PC-9 (cell line): Measurements from ENCODE around the gene ITSN1.

Experiments used
- EZH2 ChIP-seq: fragments of 200-600 bp; sonication (generic); IDR thresholded peaks from 2 replicates; pipeline ENCODE4 v1.8.0; 2017; ENCODE audit warnings: antibody characterized with exemption, low read depth
- TF ChIP-seq, protein P1 (sequence below): fragments of 200-600 bp; sonication (generic); conservative IDR thresholded peaks from 2 replicates; pipeline ENCODE4 v1.6.1; 2017; ENCODE audit warnings: mixed run types, antibody characterized with exemption, mild to moderate bottlenecking, moderate library complexity

DNA sequence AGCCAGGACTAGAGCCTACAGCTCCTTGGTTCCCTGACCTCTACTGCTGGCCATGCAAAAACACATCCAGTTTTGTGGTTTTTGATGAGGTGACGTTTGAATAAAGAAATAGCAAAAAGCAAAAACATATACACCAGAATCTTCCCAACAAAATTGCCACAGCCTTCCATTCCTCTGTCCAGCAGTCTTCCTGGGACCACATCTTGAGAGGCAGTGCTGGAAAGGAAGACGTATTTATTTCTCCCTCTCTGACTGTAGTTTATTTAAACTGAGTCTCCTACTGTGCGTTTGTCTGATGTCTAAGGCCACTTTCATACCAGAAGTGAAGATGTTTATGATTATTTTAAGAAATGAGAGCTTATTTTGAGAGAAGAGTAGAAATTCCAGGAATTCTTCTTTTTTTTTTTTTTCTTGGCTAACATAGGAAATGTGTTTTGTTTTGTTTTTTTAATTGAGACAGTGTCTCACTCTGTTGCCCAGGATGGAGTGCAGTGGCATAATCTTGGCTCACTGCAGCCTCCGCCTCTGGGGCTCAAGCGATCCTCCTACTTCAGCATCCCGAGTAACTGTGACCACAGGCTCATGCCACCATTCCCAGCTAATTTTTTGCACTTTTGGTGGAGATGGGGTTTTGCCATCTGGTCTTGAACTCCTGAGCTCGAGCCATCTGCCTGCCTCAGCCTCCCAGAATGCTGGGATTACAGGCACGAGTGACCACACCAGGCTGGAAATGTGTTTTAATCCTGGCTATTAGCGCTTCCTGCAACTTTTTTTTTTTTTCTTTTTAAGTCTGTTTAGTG lies 118.5 kb downstream of the ITSN1 start:
- TF ChIP-seq, protein P1, sequence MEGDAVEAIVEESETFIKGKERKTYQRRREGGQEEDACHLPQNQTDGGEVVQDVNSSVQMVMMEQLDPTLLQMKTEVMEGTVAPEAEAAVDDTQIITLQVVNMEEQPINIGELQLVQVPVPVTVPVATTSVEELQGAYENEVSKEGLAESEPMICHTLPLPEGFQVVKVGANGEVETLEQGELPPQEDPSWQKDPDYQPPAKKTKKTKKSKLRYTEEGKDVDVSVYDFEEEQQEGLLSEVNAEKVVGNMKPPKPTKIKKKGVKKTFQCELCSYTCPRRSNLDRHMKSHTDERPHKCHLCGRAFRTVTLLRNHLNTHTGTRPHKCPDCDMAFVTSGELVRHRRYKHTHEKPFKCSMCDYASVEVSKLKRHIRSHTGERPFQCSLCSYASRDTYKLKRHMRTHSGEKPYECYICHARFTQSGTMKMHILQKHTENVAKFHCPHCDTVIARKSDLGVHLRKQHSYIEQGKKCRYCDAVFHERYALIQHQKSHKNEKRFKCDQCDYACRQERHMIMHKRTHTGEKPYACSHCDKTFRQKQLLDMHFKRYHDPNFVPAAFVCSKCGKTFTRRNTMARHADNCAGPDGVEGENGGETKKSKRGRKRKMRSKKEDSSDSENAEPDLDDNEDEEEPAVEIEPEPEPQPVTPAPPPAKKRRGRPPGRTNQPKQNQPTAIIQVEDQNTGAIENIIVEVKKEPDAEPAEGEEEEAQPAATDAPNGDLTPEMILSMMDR, result no peak
- TF ChIP-seq EZH2, result no peak
